Colonic mucosa (tissue), 4 donors: ENCODE results near the gene COMMD7. TPM values are rescaled to one million over a fixed set of nuclear protein-coding genes. Genes with fewer than 3 reads are reported as not detected.
"Not testable (repeated sequence)": the region's sequence is repeated elsewhere in the genome, so short reads cannot be mapped to it uniquely, and the experiment has no call there.

Experiments used
- DNase-seq: peaks from one replicate; pipeline ENCODE4 v3.0.0-alpha.2; 2020
- H3K27ac ChIP-seq: fragments of 200-600 bp; one replicate; pipeline ENCODE4 v1.8.0; 2021
- H3K27me3 ChIP-seq: fragments of 200-600 bp; one replicate; pipeline ENCODE4 v1.8.0; 2021
- H3K36me3 ChIP-seq: fragments of 200-600 bp; one replicate; pipeline ENCODE4 v1.8.0; 2021
- H3K4me1 ChIP-seq: fragments of 200-600 bp; one replicate; pipeline ENCODE4 v1.8.0; 2021; ENCODE audit warnings: mild to moderate bottlenecking
- H3K4me3 ChIP-seq: fragments of 200-600 bp; one replicate; pipeline ENCODE4 v1.8.0; 2021
- H3K9ac ChIP-seq, 2 donors: one replicate each; pipeline ENCODE4 v1.7.0; 2013; ENCODE audit warnings: control low read depth in 2 of 2, low read depth in 2 of 2, low read length in 2 of 2
- H3K9me3 ChIP-seq: fragments of 200-600 bp; one replicate; pipeline ENCODE4 v1.8.0; 2021
- CTCF ChIP-seq: fragments of 200-600 bp; IDR thresholded peaks from one replicate; pipeline ENCODE4 v1.8.0; 2022; ENCODE audit warnings: antibody characterized with exemption, mild to moderate bottlenecking
- intact Hi-C: fragments of 100-400 bp; cut with DNase I; formaldehyde crosslinking; loops from one replicate; pipeline ENCODE4 v1.14.1; 2022
- total RNA-seq, 2 donors: library from RNA; stranded (reverse); fragmentation: NEBNext Ultra II Directional in 1 of 2; extraction: Animal tissue kit (Norgen Biotek cat#: 25700) in 1 of 2; gene quantifications; one replicate each; pipeline ENCODE4 v1.2.1, GENCODE V29; 2021
- donor health status: healthy.
- donor health status: DM: no; HTN: no; CAD: no.
- donor health status: DM: no; HTN: no; CAD: no.

The COMMD7 gene
- total RNA-seq, 2 donors from 2014 or later: 28.9 to 43.8 TPM

- H3K9me3 ChIP-seq: no peaks in the 10 kb centered on the region
- no peaks in the 10 kb centered on the region for H3K4me1 ChIP-seq
- no peak overlapping the region for H3K4me3 ChIP-seq
- no peak for DNase-seq
- H3K27me3 ChIP-seq: no peaks in the 10 kb centered on the region
- intact Hi-C loops: no loop called here
- H3K9ac ChIP-seq: no peak overlapping the region
- H3K27ac ChIP-seq: no peak overlapping the region
- no peak for TF ChIP-seq CTCF
- H3K36me3 ChIP-seq: no peaks in the 10 kb centered on the region
Measured at GRCh38 chr20:32706486-32706885, 36.8 kb downstream of the COMMD7 start.

- no peak overlapping the region for H3K4me3 ChIP-seq
- no peaks in the 10 kb centered on the region for H3K4me1 ChIP-seq
- H3K27ac ChIP-seq: no peak overlapping the region
- intact Hi-C loops: no loop called here
- no peaks in the 10 kb centered on the region for H3K9me3 ChIP-seq
- no peaks in the 10 kb centered on the region for H3K27me3 ChIP-seq
- no peak for DNase-seq
- TF ChIP-seq CTCF: no peak
- H3K9ac ChIP-seq: no peak overlapping the region
- no peaks in the 10 kb centered on the region for H3K36me3 ChIP-seq
Measured at GRCh38 chr20:32702706-32703425, 40.4 kb downstream of the COMMD7 start.

GRCh38 chr20:32697608-32698007 is 45.7 kb downstream of the COMMD7 start:
- intact Hi-C loops: no loop called here
- H3K36me3 ChIP-seq: no peaks in the 10 kb centered on the region

GRCh38 chr20:32695089-32695488 is 48.2 kb downstream of the COMMD7 start:
- no peaks in the 10 kb centered on the region for H3K36me3 ChIP-seq
- no peak overlapping the region for H3K9ac ChIP-seq
- H3K4me1 ChIP-seq: no peaks in the 10 kb centered on the region
- H3K4me3 ChIP-seq: no peak overlapping the region
- no peaks in the 10 kb centered on the region for H3K27me3 ChIP-seq
- intact Hi-C loops: no loop called here
- no peak for DNase-seq
- no peak overlapping the region for H3K27ac ChIP-seq
- H3K9me3 ChIP-seq: no peaks in the 10 kb centered on the region
- TF ChIP-seq CTCF: no peak

More at GRCh38 chr20:32697608-32698007, 45.7 kb downstream of the COMMD7 start:
- Histone ChIP-seq H3K27me3 (no peaks in the 10 kb centered on the region), H3K4me3 (no peak overlapping the region), H3K4me1 (no peaks in the 10 kb centered on the region), H3K27ac (no peak overlapping the region), H3K9me3 (no peaks in the 10 kb centered on the region), H3K9ac (no peak overlapping the region)
- TF ChIP-seq CTCF: no peak
- no peak for DNase-seq

- H3K9me3 ChIP-seq, H3K4me1 ChIP-seq, DNase-seq, H3K4me3 ChIP-seq, H3K27me3 ChIP-seq, H3K36me3 ChIP-seq, intact Hi-C loops, H3K9ac ChIP-seq, H3K27ac ChIP-seq: not testable (repeated sequence)
Measured at GRCh38 chr20:32688966-32689365, 54.3 kb downstream of the COMMD7 start.

- Histone ChIP-seq H3K9ac (no peak overlapping the region), H3K4me1 (no peaks in the 10 kb centered on the region), H3K4me3 (no peak overlapping the region), H3K36me3 (no peaks in the 10 kb centered on the region), H3K27ac (no peak overlapping the region), H3K9me3 (no peaks in the 10 kb centered on the region), H3K27me3 (no peaks in the 10 kb centered on the region)
- no peak for TF ChIP-seq CTCF
- DNase-seq: no peak
- intact Hi-C loops: no loop called here
Measured at GRCh38 chr20:32687180-32687532, 56.1 kb downstream of the COMMD7 start.
